WERI-Rb-1 (cell line): Measurements from ENCODE around the gene LTBR.

Experiments
- DNase-seq: peaks from one replicate; pipeline ENCODE4 v3.0.0-alpha.2; 2020
- H3K27ac ChIP-seq: fragments of 250-450 bp; sonication (Bioruptor Pico); 2 replicates; pipeline ENCODE4 v1.5.1; 2020; ENCODE audit warnings: mild to moderate bottlenecking, moderate library complexity
- H3K27me3 ChIP-seq: fragments of 250-450 bp; sonication (Bioruptor Pico); 2 replicates; pipeline ENCODE4 v1.5.1; 2021; ENCODE audit warnings: mild to moderate bottlenecking, low read depth, moderate library complexity; ENCODE audit not compliant: insufficient read depth, severe bottlenecking
- H3K36me3 ChIP-seq: fragments of 250-450 bp; sonication (Bioruptor Pico); 2 replicates; pipeline ENCODE4 v1.5.1; 2020; ENCODE audit warnings: mild to moderate bottlenecking, moderate library complexity
- H3K4me3 ChIP-seq: 2 replicates; pipeline ENCODE4 v1.5.1; 2011; ENCODE audit warnings: low read depth, mild to moderate bottlenecking, control low read depth, low read length
- H3K9me3 ChIP-seq: fragments of 250-450 bp; sonication (Bioruptor Pico); 2 replicates; pipeline ENCODE4 v1.5.1; 2021; ENCODE audit warnings: mild to moderate bottlenecking, moderate library complexity; ENCODE audit not compliant: severe bottlenecking
- CTCF ChIP-seq: IDR thresholded peaks from 2 replicates; pipeline ENCODE4 v1.5.1; 2011; ENCODE audit warnings: low read depth, mild to moderate bottlenecking, control low read depth, inconsistent platforms, low read length

The LTBR gene

GRCh38 chr12:6430124-6430989 is 46.4 kb downstream of the LTBR start:
- TF ChIP-seq CTCF: no peak
- no peak overlapping the region for H3K4me3 ChIP-seq
- H3K9me3 ChIP-seq: no peaks in the 10 kb centered on the region
- H3K36me3 ChIP-seq: no peaks in the 10 kb centered on the region
- H3K27me3 ChIP-seq: no peaks in the 10 kb centered on the region
- H3K27ac ChIP-seq: no peak overlapping the region
- DNase-seq: no peak

GRCh38 chr12:6432991-6433390 is 49.0 kb downstream of the LTBR start:
- no peaks in the 10 kb centered on the region for H3K36me3 ChIP-seq
- no peak overlapping the region for H3K27ac ChIP-seq
- TF ChIP-seq CTCF: no peak
- DNase-seq: no peak
- H3K4me3 ChIP-seq: no peak overlapping the region
- H3K9me3 ChIP-seq: no peaks in the 10 kb centered on the region
- no peaks in the 10 kb centered on the region for H3K27me3 ChIP-seq

GRCh38 chr12:6434205-6435140 is 50.5 kb downstream of the LTBR start:
- TF ChIP-seq CTCF: no peak
- Histone ChIP-seq H3K27me3 (no peaks in the 10 kb centered on the region), H3K4me3 (no peak overlapping the region), H3K27ac (no peak overlapping the region), H3K36me3 (no peaks in the 10 kb centered on the region), H3K9me3 (no peaks in the 10 kb centered on the region)
- DNase-seq: no peak

- DNase-seq: no peak
- Histone ChIP-seq H3K27me3 (no peaks in the 10 kb centered on the region), H3K36me3 (no peaks in the 10 kb centered on the region), H3K4me3 (no peak overlapping the region), H3K9me3 (no peaks in the 10 kb centered on the region), H3K27ac (no peak overlapping the region)
- no peak for TF ChIP-seq CTCF
Measured at GRCh38 chr12:6435961-6436715, 52.2 kb downstream of the LTBR start.

GRCh38 chr12:6437586-6437985 is 53.6 kb downstream of the LTBR start:
- no peaks in the 10 kb centered on the region for H3K9me3 ChIP-seq
- TF ChIP-seq CTCF: no peak
- no peak for DNase-seq
- no peaks in the 10 kb centered on the region for H3K36me3 ChIP-seq
- no peak overlapping the region for H3K4me3 ChIP-seq
- no peak overlapping the region for H3K27ac ChIP-seq
- no peaks in the 10 kb centered on the region for H3K27me3 ChIP-seq
